ENCODE measurements around the gene VEZF1. TPM values are rescaled to one million over a fixed set of nuclear protein-coding genes. Genes with fewer than 3 reads are reported as not detected.
A peak's percentile ranks its signal among the peaks of the same experiment; 100 is the strongest.

Gene VEZF1
- total and polyA plus RNA-seq, 2 of the 8 experiments (the other 6 are each of a cell fraction or from before 2014, with no cell fraction given): 28.9 to 61.9 TPM

DNA sequence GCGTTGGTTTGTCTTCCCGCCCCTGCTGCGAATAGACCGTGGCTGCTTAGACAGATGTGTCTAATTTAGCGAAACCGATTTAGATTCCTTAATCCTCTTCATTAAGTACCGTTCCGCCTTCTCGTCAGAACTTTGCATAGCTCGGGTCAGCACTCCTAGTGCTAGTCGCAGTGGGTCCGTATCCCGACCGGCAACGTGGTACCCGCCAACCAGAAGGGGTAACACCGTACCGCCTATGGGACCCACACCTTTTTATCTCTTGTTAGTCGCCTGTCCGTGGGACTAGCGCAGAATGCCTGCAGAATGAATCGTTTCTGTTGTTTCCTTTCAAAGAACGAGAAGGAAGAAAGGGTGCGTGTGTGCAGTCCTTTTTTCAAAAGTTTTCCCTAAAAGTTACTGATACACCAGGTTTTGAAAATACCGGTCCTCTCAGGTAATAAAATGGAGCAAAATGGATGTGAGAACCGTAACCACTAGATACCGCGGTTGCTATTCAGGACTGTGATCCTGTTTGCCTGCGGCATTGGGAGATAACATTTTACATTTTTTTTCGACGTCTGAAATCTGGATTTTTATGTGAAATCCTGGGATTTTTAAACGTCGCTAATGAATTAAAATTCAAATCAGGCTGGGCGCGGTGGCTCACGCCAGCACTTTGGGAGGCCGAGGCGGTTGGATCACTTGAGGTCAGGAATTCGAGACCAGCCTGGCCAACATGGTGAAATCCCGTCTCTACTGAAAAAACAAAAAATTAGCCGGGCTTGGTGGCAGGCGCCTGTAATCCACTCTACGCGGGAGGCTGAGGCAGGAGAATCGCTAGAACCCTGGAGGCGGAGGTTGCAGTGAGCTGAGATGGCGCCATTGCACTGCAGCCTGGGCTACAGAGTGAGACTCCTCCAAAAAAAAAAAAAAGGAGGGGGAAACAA is 20.0 kb upstream of the VEZF1 start:
- ChIA-PET POLR2A (ENCODE audit: partially characterized antibody) (interaction anchor here (0.6 to 28.0 kb wide), 36 partner anchors 8 to 332 kb away, joined by 3 to 672 read pairs (median 6); partner anchors contain the start of genes CUEDC1, DYNLL2, MRPS23 and VEZF1), CTCF (ENCODE audit: partially characterized antibody) (interaction anchor here (0.6 to 1.7 kb wide), 9 partner anchors 13 to 173 kb away, joined by 3 to 5 read pairs (median 3); no protein-coding TSS in a partner anchor)
- H3K9ac ChIP-seq (replicated peaks in 1 of 4; ENCODE audit: extremely low read depth in 1 of 4, low read depth in 3 of 4, low read length in 3 of 4): peak overlapping the region; percentile 67 to 100 (median 98)
- no peaks in the 10 kb centered on the region; the same call in 1 of the 2 replicates for H3K79me1 ChIP-seq (ENCODE audit: low read depth, low read length)
- no peak for DNase-seq (ENCODE audit: low read depth in 1 of 2, low spot score in 2 of 2)
- no peaks in the 10 kb centered on the region for H3K27me3 ChIP-seq (replicated peaks in 1 of 4; ENCODE audit: control insufficient read depth in 3 of 4, extremely low read depth in 1 of 4, insufficient read depth in 3 of 4, low read length in 3 of 4)
- peak overlapping the region; percentile 96 for H2BK12ac ChIP-seq (ENCODE audit: low read depth, low read length)
- no peak overlapping the region for H3K23ac ChIP-seq (ENCODE audit: insufficient read length)
- peaks cover 6 to 9% of the 10 kb centered on the region in 2 experiments for H4K20me1 ChIP-seq (replicated peaks in 1 of 2; ENCODE audit: control insufficient read depth in 1 of 2, insufficient read depth in 2 of 2, low read length in 2 of 2)
- H3K27ac ChIP-seq (ENCODE audit: low read depth, low read length): peak overlapping the region; percentile 100
- H3K9me3 ChIP-seq (ENCODE audit: insufficient read depth in 2 of 2, low read depth in 1 of 2, low read length in 1 of 2): no peaks in the 10 kb centered on the region
- peak overlapping the region; percentile 87 to 94 for H3K4me2 ChIP-seq (ENCODE audit: insufficient read depth in 1 of 2, low read depth in 2 of 2, low read length in 2 of 2)
- H3K36me3 ChIP-seq (ENCODE audit: control insufficient read depth in 2 of 4, insufficient read depth in 4 of 4, low read length in 3 of 4): peaks cover 12 to 30% (median 26%) of the 10 kb centered on the region in 4 experiments
- H2BK120ac ChIP-seq (replicated peaks; ENCODE audit: low read depth, low read length): no peak overlapping the region
- H2BK5ac ChIP-seq (ENCODE audit: low read depth, low read length): peak overlapping the region; percentile 99
- H3K4ac ChIP-seq (replicated peaks; ENCODE audit: insufficient read length, low read depth, low read length): peak overlapping the region; percentile 45
- no peak overlapping the region for H2BK20ac ChIP-seq (ENCODE audit: low read length)
- H3K14ac ChIP-seq (ENCODE audit: insufficient read length): peak overlapping the region; percentile 6
- H2AFZ ChIP-seq (ENCODE audit: low read length): peak overlapping the region; percentile 22; the same call in 1 of the 2 replicates
- peaks cover 11 to 40% of the 10 kb centered on the region in 2 experiments for H3K79me2 ChIP-seq (ENCODE audit: control insufficient read depth in 1 of 2, insufficient read depth in 2 of 2, low read length in 2 of 2)
- peaks cover 0 to 11% (median 5%) of the 10 kb centered on the region in 4 experiments; a peak in 4 of 7 replicates for H3K4me1 ChIP-seq (replicated peaks in 1 of 4; ENCODE audit: control insufficient read depth in 3 of 4, insufficient read depth in 4 of 4, low read length in 3 of 4)
- WGBS, 2 experiments (ENCODE audit: extremely low coverage in 1 of 2, insufficient coverage in 1 of 2, insufficient read length in 1 of 2, insufficient replicate concordance in 2 of 2, low coverage in 1 of 2, low lambda C conversion rate in 2 of 2, missing lambda C conversion rate in 1 of 2): 26% methylated on average over 47 of the region's 47 CpGs; no CpG with 5 or more reads in 1 of the 2 experiments
- H2AK5ac ChIP-seq (ENCODE audit: low read depth, low read length): peak overlapping the region; percentile 54
- peak overlapping the region; percentile 87 to 98 (median 94) for H3K4me3 ChIP-seq (ENCODE audit: extremely low read depth in 1 of 4, insufficient read depth in 2 of 4, low read depth in 3 of 4, low read length in 4 of 4)
- no peak for FAIRE-seq
- H4K8ac ChIP-seq (ENCODE audit: extremely low read depth, insufficient read depth, low read length): peak overlapping the region; percentile 87; the same call in 1 of the 2 replicates
- peak overlapping the region; percentile 79 for H3K56ac ChIP-seq (replicated peaks; ENCODE audit: insufficient read length, low read depth, low read length)
- H2BK15ac ChIP-seq (ENCODE audit: low read length): 0 out of 2 replicates have a peak overlapping the region, but pooled peaks have one; percentile 90
- H4K91ac ChIP-seq (replicated peaks; ENCODE audit: insufficient read length, low read length): peak overlapping the region; percentile 78
- H3K18ac ChIP-seq (ENCODE audit: extremely low read depth, low read length): peak overlapping the region; percentile 85
- H3K23me2 ChIP-seq (ENCODE audit: low read depth, low read length): peaks cover 12% of the 10 kb centered on the region
- H4K5ac ChIP-seq (ENCODE audit: insufficient read length, low read depth, low read length): peak overlapping the region; percentile 64
- TF ChIP-seq NRF1 (IDR thresholded peaks at IDR 0.05; ENCODE audit: low read depth, low read length) (no peak), YY1 (IDR thresholded peaks at IDR 0.05; ENCODE audit: low read depth, low read length) (peak; percentile 15; the same call in 1 of the 2 replicates), SIN3A (conservative IDR thresholded peaks at IDR 0.05 in 1 of 2, IDR thresholded peaks at IDR 0.05 in 1 of 2; ENCODE audit: low read depth in 1 of 2, low read length in 2 of 2) (peak in 1 of 2 experiments; percentile 49; a peak in 2 of 4 replicates), SP2 (IDR thresholded peaks at IDR 0.05; ENCODE audit: low read length) (no peak), PHF8 (conservative IDR thresholded peaks at IDR 0.05; ENCODE audit: low read depth, low read length) (peak; percentile 41), TAF7 (optimal IDR thresholded peaks at IDR 0.05; ENCODE audit: borderline replicate concordance, low read depth, low read length) (peak; percentile 28)
- TF ChIP-seq, protein P1, sequence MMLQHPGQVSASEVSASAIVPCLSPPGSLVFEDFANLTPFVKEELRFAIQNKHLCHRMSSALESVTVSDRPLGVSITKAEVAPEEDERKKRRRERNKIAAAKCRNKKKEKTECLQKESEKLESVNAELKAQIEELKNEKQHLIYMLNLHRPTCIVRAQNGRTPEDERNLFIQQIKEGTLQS (IDR thresholded peaks at IDR 0.05; ENCODE audit: insufficient read depth, low read depth, low read length): no peak
- TF ChIP-seq, protein P2, sequence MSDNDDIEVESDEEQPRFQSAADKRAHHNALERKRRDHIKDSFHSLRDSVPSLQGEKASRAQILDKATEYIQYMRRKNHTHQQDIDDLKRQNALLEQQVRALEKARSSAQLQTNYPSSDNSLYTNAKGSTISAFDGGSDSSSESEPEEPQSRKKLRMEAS (IDR thresholded peaks at IDR 0.05): peak; percentile 33

Data from H1 (cell line).